H1 (cell line): Measurements from ENCODE around the gene TMPRSS13. TPM values are rescaled to one million over a fixed set of nuclear protein-coding genes. Genes with fewer than 3 reads are reported as not detected.

Experiments
- CTCF ChIA-PET: fragments of 300-600 bp; sonication (Branson Sonifier 250); formaldehyde crosslinking; loops from one replicate; lab custom pipeline; 2021; ENCODE audit not compliant: partially characterized antibody; lab: Charles Lee
- POLR2A ChIA-PET: fragments of 300-600 bp; sonication (Branson Sonifier 250); formaldehyde crosslinking; loops from one replicate; lab custom pipeline; 2021; ENCODE audit warnings: inconsistent platforms; ENCODE audit not compliant: partially characterized antibody; lab: Charles Lee
- DNase-seq, 2 experiments: peaks; one replicate each; pipeline versions ENCODE4 v3.0.0 to v3.0.0-alpha.2; 2010 to 2022; ENCODE audit warnings: low spot score in 2 of 2, low read depth in 1 of 2, mixed read lengths in 1 of 2
- FAIRE-seq: peaks from 2 replicates; lab custom pipeline; 2011; peaks lifted over from hg19 to GRCh38; lab: Jason Lieb, UNC
- H2AFZ ChIP-seq: 2 replicates; pipeline ENCODE4 v1.8.1; 2012; ENCODE audit warnings: low read length, inconsistent platforms
- H2AK5ac ChIP-seq: 2 replicates; pipeline ENCODE4 v1.6.1; 2013; ENCODE audit warnings: low read depth, low read length
- H2BK120ac ChIP-seq: replicated peaks from 2 replicates; pipeline ENCODE3; 2013; ENCODE audit warnings: low read depth, low read length, inconsistent platforms
- H2BK12ac ChIP-seq: 2 replicates; pipeline ENCODE4 v1.6.1; 2013; ENCODE audit warnings: low read depth, low read length
- H2BK15ac ChIP-seq: 2 replicates; pipeline ENCODE4 v1.6.1; 2013; ENCODE audit warnings: low read length
- H2BK20ac ChIP-seq: 2 replicates; pipeline ENCODE4 v1.6.1; 2013; ENCODE audit warnings: low read length
- H2BK5ac ChIP-seq: 2 replicates; pipeline ENCODE4 v1.6.1; 2013; ENCODE audit warnings: low read depth, low read length
- H3K14ac ChIP-seq: 2 replicates; pipeline ENCODE4 v1.6.1; 2013; ENCODE audit warnings: inconsistent platforms; ENCODE audit not compliant: insufficient read length
- H3K18ac ChIP-seq: 2 replicates; pipeline ENCODE4 v1.6.1; 2013; ENCODE audit warnings: low read length; ENCODE audit errors: extremely low read depth
- H3K23ac ChIP-seq: 2 replicates; pipeline ENCODE4 v1.6.1; 2013; ENCODE audit warnings: inconsistent platforms; ENCODE audit not compliant: insufficient read length
- H3K23me2 ChIP-seq: 2 replicates; pipeline ENCODE4 v1.6.1; 2013; ENCODE audit warnings: low read depth, low read length
- H3K27ac ChIP-seq: 2 replicates; pipeline ENCODE4 v1.6.1; 2011; ENCODE audit warnings: low read depth, low read length, inconsistent platforms
- H3K27me3 ChIP-seq, 4 experiments: replicated peaks in 1 of 4; 1 replicate in 1 of 4; 2 replicates in 3 of 4; pipeline versions ENCODE4 v1.6.1 to v1.8.1; 2011 to 2013; ENCODE audit warnings: low read length in 3 of 4, mild to moderate bottlenecking in 3 of 4, inconsistent platforms in 2 of 4, mixed read lengths in 2 of 4, moderate library complexity in 1 of 4; ENCODE audit not compliant: control insufficient read depth in 3 of 4, insufficient read depth in 3 of 4; ENCODE audit errors: extremely low read depth in 1 of 4
- H3K36me3 ChIP-seq, 4 experiments: 2 replicates each; pipeline versions ENCODE4 v1.6.1 to v1.8.1; 2011 to 2013; ENCODE audit warnings: mild to moderate bottlenecking in 4 of 4, low read length in 3 of 4, moderate library complexity in 2 of 4, control low read depth in 1 of 4, inconsistent platforms in 1 of 4; ENCODE audit not compliant: insufficient read depth in 4 of 4, control insufficient read depth in 2 of 4
- H3K4ac ChIP-seq: replicated peaks from 2 replicates; pipeline ENCODE3; 2013; ENCODE audit warnings: low read length, low read depth, mixed read lengths, inconsistent platforms; ENCODE audit not compliant: insufficient read length
- H3K4me1 ChIP-seq, 4 experiments: replicated peaks in 1 of 4; 1 replicate in 1 of 4; 2 replicates in 3 of 4; pipeline versions ENCODE4 v1.6.1 to v1.8.1; 2011 to 2013; ENCODE audit warnings: low read length in 3 of 4, inconsistent platforms in 2 of 4, mixed read lengths in 1 of 4; ENCODE audit not compliant: insufficient read depth in 4 of 4, control insufficient read depth in 3 of 4
- H3K4me2 ChIP-seq, 2 experiments: 2 replicates each; pipeline versions ENCODE4 v1.6.1 to v1.8.1; 2011 to 2013; ENCODE audit warnings: low read depth in 2 of 2, low read length in 2 of 2, control low read depth in 1 of 2, inconsistent platforms in 1 of 2, mild to moderate bottlenecking in 1 of 2; ENCODE audit not compliant: insufficient read depth in 1 of 2
- H3K4me3 ChIP-seq, 4 experiments: fragments of 200-600, 300-600 bp in 1 of 4; sonication (generic), shearing (Covaris generic), sonication (Bioruptor Twin) in 1 of 4; 2 replicates each; pipeline versions ENCODE4 v1.5.1 to v1.8.1; 2011 to 2016; ENCODE audit warnings: low read length in 4 of 4, low read depth in 3 of 4, control low read depth in 2 of 4, inconsistent platforms in 2 of 4, mild to moderate bottlenecking in 2 of 4, mixed read lengths in 1 of 4, moderate library complexity in 1 of 4; ENCODE audit not compliant: insufficient read depth in 2 of 4; ENCODE audit errors: extremely low read depth in 1 of 4
- H3K56ac ChIP-seq: replicated peaks from 2 replicates; pipeline ENCODE3; 2013; ENCODE audit warnings: low read depth, mild to moderate bottlenecking, mixed read lengths, low read length, inconsistent platforms; ENCODE audit not compliant: insufficient read length
- H3K79me1 ChIP-seq: 2 replicates; pipeline ENCODE4 v1.6.1; 2013; ENCODE audit warnings: low read depth, low read length, control low read depth
- H3K79me2 ChIP-seq, 2 experiments: 2 replicates each; pipeline versions ENCODE4 v1.6.1 to v1.8.1; 2012 to 2013; ENCODE audit warnings: low read length in 2 of 2, mild to moderate bottlenecking in 2 of 2, inconsistent platforms in 1 of 2; ENCODE audit not compliant: insufficient read depth in 2 of 2, control insufficient read depth in 1 of 2
- H3K9ac ChIP-seq, 4 experiments: replicated peaks in 1 of 4; 1 replicate in 1 of 4; 2 replicates in 3 of 4; pipeline versions ENCODE4 v1.6.1 to v1.8.1; 2011 to 2013; ENCODE audit warnings: low read depth in 3 of 4, low read length in 3 of 4, control low read depth in 2 of 4, mild to moderate bottlenecking in 2 of 4, moderate library complexity in 2 of 4, inconsistent platforms in 1 of 4; ENCODE audit errors: extremely low read depth in 1 of 4
- H3K9me3 ChIP-seq, 2 experiments: 2 replicates each; pipeline versions ENCODE4 v1.6.1 to v1.8.1; 2012 to 2013; ENCODE audit warnings: mild to moderate bottlenecking in 2 of 2, moderate library complexity in 2 of 2, control low read depth in 1 of 2, inconsistent platforms in 1 of 2, low read depth in 1 of 2, low read length in 1 of 2, mixed read lengths in 1 of 2; ENCODE audit not compliant: insufficient read depth in 2 of 2
- H4K20me1 ChIP-seq, 2 experiments: replicated peaks in 1 of 2; 2 replicates each; pipeline versions ENCODE3 to v1.8.1; 2011 to 2013; ENCODE audit warnings: inconsistent platforms in 2 of 2, low read length in 2 of 2, mild to moderate bottlenecking in 1 of 2; ENCODE audit not compliant: insufficient read depth in 2 of 2, control insufficient read depth in 1 of 2
- H4K5ac ChIP-seq: 2 replicates; pipeline ENCODE4 v1.6.1; 2013; ENCODE audit warnings: low read length, low read depth, mixed read lengths, inconsistent platforms; ENCODE audit not compliant: insufficient read length
- H4K8ac ChIP-seq: 2 replicates; pipeline ENCODE4 v1.8.0; 2013; ENCODE audit warnings: mild to moderate bottlenecking, moderate library complexity, low read length, inconsistent platforms; ENCODE audit not compliant: insufficient read depth; ENCODE audit errors: extremely low read depth
- H4K91ac ChIP-seq: replicated peaks from 2 replicates; pipeline ENCODE3; 2013; ENCODE audit warnings: low read length, mixed read lengths, inconsistent platforms; ENCODE audit not compliant: insufficient read length
- ASH2L ChIP-seq: fragments of 200-600, 300-600 bp; sonication (generic); IDR thresholded peaks from one replicate; pipeline ENCODE4 v1.7.1; 2017; ENCODE audit warnings: low read length
- BACH1 ChIP-seq: IDR thresholded peaks from 2 replicates; pipeline ENCODE4 v1.6.1; 2012; ENCODE audit warnings: low read length, improper control_type of control experiment
- CBX5 ChIP-seq: fragments of 300-800, 300-1000 bp; sonication (generic); IDR thresholded peaks from 2 replicates; pipeline ENCODE4 v1.7.1; 2016; ENCODE audit warnings: antibody characterized with exemption, low read length, low read depth
- CTCF ChIP-seq, 3 experiments: IDR thresholded peaks; 1 replicate in 2 of 3; 2 replicates in 1 of 3; pipeline versions ENCODE4 v1.5.1 to v1.6.1; 2011; ENCODE audit warnings: low read length in 3 of 3, mild to moderate bottlenecking in 3 of 3, inconsistent platforms in 2 of 3, low read depth in 1 of 3, moderate library complexity in 1 of 3; ENCODE audit not compliant: insufficient read depth in 1 of 3; ENCODE audit errors: control extremely low read depth in 1 of 3
- E2F6 ChIP-seq: IDR thresholded peaks from 2 replicates; pipeline ENCODE4 v1.6.1; 2012; ENCODE audit warnings: inconsistent platforms
- EP300 ChIP-seq, 2 experiments: IDR thresholded peaks; 1 replicate in 1 of 2; 2 replicates in 1 of 2; pipeline ENCODE4 v1.6.1; 2011 to 2012; ENCODE audit warnings: low read depth in 2 of 2, low read length in 2 of 2, mild to moderate bottlenecking in 2 of 2, borderline replicate concordance in 1 of 2, inconsistent platforms in 1 of 2, moderate library complexity in 1 of 2
- JUN ChIP-seq: IDR thresholded peaks from 2 replicates; pipeline ENCODE4 v1.6.1; 2011; ENCODE audit warnings: low read depth, mild to moderate bottlenecking, improper control_type of control experiment, low read length
- KDM4A ChIP-seq: IDR thresholded peaks from one replicate; pipeline ENCODE4 v1.7.1; 2012; ENCODE audit warnings: low read depth, mild to moderate bottlenecking, moderate library complexity, low read length, inconsistent platforms; ENCODE audit not compliant: severe bottlenecking
- SIN3A ChIP-seq, 2 experiments: IDR thresholded peaks in 1 of 2; conservative IDR thresholded peaks in 1 of 2; 2 replicates each; pipeline ENCODE4 v1.6.1; 2011 to 2012; ENCODE audit warnings: low read length in 2 of 2, improper control_type of control experiment in 1 of 2, low read depth in 1 of 2, mild to moderate bottlenecking in 1 of 2
- TAF7 ChIP-seq: optimal IDR thresholded peaks from 2 replicates; pipeline ENCODE3; 2011; ENCODE audit warnings: low read depth, mild to moderate bottlenecking, inconsistent platforms, low read length, moderate library complexity, borderline replicate concordance
- TEAD4 ChIP-seq: IDR thresholded peaks from 2 replicates; pipeline ENCODE4 v1.6.1; 2012; ENCODE audit warnings: low read depth, low read length, inconsistent platforms, mixed read lengths
- WGBS, 2 experiments: shearing (Covaris generic) in 1 of 2; methylation state at CpG; one replicate each; pipeline versions ENCODE4 v1.1.6 to v1.1.7; 2013 to 2015; ENCODE audit warnings: low lambda C conversion rate in 2 of 2, mixed read lengths in 2 of 2, inconsistent platforms in 1 of 2, low coverage in 1 of 2, missing lambda C conversion rate in 1 of 2; ENCODE audit not compliant: insufficient replicate concordance in 2 of 2, insufficient coverage in 1 of 2, insufficient read length in 1 of 2; ENCODE audit errors: extremely low coverage in 1 of 2, missing lambda C conversion rate in 1 of 2; 5-methylcytosine and 5-hydroxymethylcytosine counted together
- polyA plus RNA-seq, 7 experiments: library from polyadenylated mRNA; depleted of rRNA in 3 of 7; stranded (reverse) in 5 of 7; unstranded in 2 of 7; fragments of >200 nt in 5 of 7; fragments of 200-250 nt in 2 of 7; gene quantifications; 1 replicate in 5 of 7; 2 replicates in 1 of 7; 4 replicates in 1 of 7; pipeline versions ENCODE4 v1.2.1 to v1.2.3, GENCODE V29; 2011 to 2013; ENCODE audit warnings: missing spikeins in 2 of 7, mixed read lengths in 2 of 7
- total RNA-seq: library from RNA; stranded (reverse); fragmentation: NEBNext Ultra II Directional; extraction: Animal tissue kit (Norgen Biotek cat#: 25700); gene quantifications from 2 replicates; pipeline ENCODE4 v1.2.1, GENCODE V29; 2021

Gene TMPRSS13
- total and polyA plus RNA-seq, 2 of the 8 experiments (the other 6 are each of a cell fraction or from before 2014, with no cell fraction given), result 0.61 to 0.79 TPM

- Histone ChIP-seq H3K27me3 (peaks cover 0 to 2% (median 0%) of the 10 kb centered on the region in 4 experiments; a peak in 1 of 7 replicates), H2AFZ (no peak overlapping the region), H4K5ac (no peak overlapping the region), H3K9ac (no peak overlapping the region), H4K91ac (no peak overlapping the region), H3K23me2 (no peaks in the 10 kb centered on the region), H3K14ac (no peak overlapping the region), H3K4me1 (no peaks in the 10 kb centered on the region), H2BK15ac (no peak overlapping the region), H3K56ac (no peak overlapping the region), H3K18ac (no peak overlapping the region), H2BK5ac (no peak overlapping the region), H3K79me2 (no peaks in the 10 kb centered on the region), H3K4me3 (no peak overlapping the region), H4K20me1 (no peaks in the 10 kb centered on the region), H3K4me2 (no peak overlapping the region), H3K9me3 (no peaks in the 10 kb centered on the region), H3K27ac (no peak overlapping the region), H3K4ac (no peak overlapping the region), H3K23ac (no peak overlapping the region), H2BK120ac (no peak overlapping the region), H3K36me3 (no peaks in the 10 kb centered on the region), H2BK12ac (no peak overlapping the region), H3K79me1 (no peaks in the 10 kb centered on the region), H2BK20ac (no peak overlapping the region), H2AK5ac (no peak overlapping the region), H4K8ac (no peak overlapping the region)
- CTCF ChIA-PET, result no interaction called here
- POLR2A ChIA-PET, result no interaction called here
- WGBS, 2 experiments, result 93% methylated on average over 10 of the region's 10 CpGs; no CpG with 5 or more reads in 1 of the 2 experiments
- FAIRE-seq (no peak), DNase-seq (no peak)
- TF ChIP-seq E2F6 (no peak), BACH1 (no peak), JUN (no peak), CTCF (IDR thresholded peaks at IDR 0.05; ENCODE audit: control extremely low read depth in 1 of 3, insufficient read depth in 1 of 3, low read depth in 1 of 3, low read length in 3 of 3) (no peak), ASH2L (no peak), SIN3A (conservative IDR thresholded peaks at IDR 0.05 in 1 of 2, IDR thresholded peaks at IDR 0.05 in 1 of 2; ENCODE audit: low read depth in 1 of 2, low read length in 2 of 2) (no peak), KDM4A (no peak), CBX5 (no peak), TEAD4 (no peak), TAF7 (no peak), EP300 (IDR thresholded peaks at IDR 0.05; ENCODE audit: borderline replicate concordance in 1 of 2, low read depth in 2 of 2, low read length in 2 of 2) (no peak)
Observed at GRCh38 chr11:117972044-117972443, 42.8 kb upstream of the TMPRSS13 start.
